ENCODE results near the gene LRP1.

LRP1 gene

DNA sequence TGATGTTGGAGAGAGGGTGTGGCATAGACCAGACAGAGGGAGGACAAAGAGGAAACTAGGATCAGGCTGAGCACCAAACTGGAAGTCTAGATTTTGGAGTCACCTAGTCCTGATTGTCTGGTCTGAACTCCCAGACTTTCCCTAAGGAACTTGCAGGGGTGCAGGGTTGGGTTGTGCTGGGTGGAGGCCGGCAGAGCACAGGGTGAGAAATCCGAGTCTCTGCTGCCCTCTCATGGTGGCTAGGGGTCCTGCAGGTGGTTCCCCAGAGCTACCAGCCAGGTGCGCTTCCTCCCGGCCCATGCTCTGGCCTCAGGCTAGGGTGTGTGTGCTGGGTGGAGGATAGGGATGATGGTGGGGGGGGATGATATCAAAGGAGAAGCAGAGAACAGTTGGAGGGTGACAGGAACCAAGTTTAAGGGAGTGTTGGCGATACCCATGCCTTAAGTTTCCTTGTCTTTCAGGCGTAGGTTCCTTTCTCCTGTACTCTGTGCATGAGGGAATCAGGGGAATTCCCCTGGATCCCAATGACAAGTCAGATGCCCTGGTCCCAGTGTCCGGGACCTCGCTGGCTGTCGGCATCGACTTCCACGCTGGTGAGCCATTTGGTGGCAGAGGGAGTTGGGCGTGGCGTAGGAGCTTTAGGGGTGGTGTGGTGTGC, 54.8 kb downstream of the LRP1 start:
- POLR2A ChIA-PET (ENCODE audit: low non-redundant PET): no interaction called here
- CTCF ChIA-PET: interaction anchor here (0.6 to 9.6 kb wide), 13 partner anchors 15 to 642 kb away, joined by 3 to 89 read pairs (median 3); partner anchors contain the start of gene LRP1
- TF ChIP-seq, protein P1, sequence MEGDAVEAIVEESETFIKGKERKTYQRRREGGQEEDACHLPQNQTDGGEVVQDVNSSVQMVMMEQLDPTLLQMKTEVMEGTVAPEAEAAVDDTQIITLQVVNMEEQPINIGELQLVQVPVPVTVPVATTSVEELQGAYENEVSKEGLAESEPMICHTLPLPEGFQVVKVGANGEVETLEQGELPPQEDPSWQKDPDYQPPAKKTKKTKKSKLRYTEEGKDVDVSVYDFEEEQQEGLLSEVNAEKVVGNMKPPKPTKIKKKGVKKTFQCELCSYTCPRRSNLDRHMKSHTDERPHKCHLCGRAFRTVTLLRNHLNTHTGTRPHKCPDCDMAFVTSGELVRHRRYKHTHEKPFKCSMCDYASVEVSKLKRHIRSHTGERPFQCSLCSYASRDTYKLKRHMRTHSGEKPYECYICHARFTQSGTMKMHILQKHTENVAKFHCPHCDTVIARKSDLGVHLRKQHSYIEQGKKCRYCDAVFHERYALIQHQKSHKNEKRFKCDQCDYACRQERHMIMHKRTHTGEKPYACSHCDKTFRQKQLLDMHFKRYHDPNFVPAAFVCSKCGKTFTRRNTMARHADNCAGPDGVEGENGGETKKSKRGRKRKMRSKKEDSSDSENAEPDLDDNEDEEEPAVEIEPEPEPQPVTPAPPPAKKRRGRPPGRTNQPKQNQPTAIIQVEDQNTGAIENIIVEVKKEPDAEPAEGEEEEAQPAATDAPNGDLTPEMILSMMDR (conservative IDR thresholded peaks at IDR 0.05; ENCODE audit: low read depth): peak; percentile 88
- H3K27ac ChIP-seq: peak overlapping the region; percentile 64
- DNase-seq (ENCODE audit: low spot score): peak; percentile 93

DNA sequence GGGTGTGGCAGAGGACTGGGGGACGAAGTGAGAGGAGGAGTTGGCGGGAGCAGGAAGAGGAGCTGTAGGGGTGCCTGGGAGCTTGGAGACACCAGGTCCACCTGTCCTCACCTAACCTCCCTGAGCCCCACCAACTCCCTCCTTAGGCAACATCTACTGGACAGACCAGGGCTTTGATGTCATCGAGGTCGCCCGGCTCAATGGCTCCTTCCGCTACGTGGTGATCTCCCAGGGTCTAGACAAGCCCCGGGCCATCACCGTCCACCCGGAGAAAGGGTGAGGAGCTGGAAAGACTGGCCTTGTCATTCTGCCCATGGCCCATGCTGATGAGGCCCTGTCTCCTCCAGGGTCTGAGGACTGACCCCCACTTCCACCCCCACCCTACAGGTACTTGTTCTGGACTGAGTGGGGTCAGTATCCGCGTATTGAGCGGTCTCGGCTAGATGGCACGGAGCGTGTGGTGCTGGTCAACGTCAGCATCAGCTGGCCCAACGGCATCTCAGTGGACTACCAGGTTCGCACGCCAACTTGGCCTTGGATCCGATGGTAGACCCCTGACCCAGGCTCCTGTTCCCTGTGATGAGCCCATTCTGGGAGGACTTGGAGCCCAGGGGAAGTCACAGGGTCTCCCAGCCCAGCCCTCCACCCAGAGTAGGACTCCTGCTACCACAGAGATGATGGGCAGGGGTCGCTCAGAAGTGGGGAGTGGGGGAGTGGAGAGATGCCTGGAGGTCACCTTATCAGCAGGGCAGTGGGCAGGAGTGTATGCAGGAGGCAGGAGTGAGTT, 55.8 kb downstream of the LRP1 start:
- TF ChIP-seq, protein P1 (conservative IDR thresholded peaks at IDR 0.05; ENCODE audit: low read depth): no peak
- ChIA-PET CTCF (interaction anchor here (0.6 to 9.6 kb wide), 6 partner anchors 11 to 115 kb away, joined by 3 to 89 read pairs (median 4); partner anchors contain the start of genes LRP1 and STAT6), POLR2A (ENCODE audit: low non-redundant PET) (interaction anchor here (0.5 to 0.6 kb wide), 2 partner anchors 60 to 96 kb away, joined by 3 to 4 read pairs; no protein-coding TSS in a partner anchor)
- no peak overlapping the region for H3K27ac ChIP-seq
- DNase-seq (ENCODE audit: low spot score): no peak

DNA sequence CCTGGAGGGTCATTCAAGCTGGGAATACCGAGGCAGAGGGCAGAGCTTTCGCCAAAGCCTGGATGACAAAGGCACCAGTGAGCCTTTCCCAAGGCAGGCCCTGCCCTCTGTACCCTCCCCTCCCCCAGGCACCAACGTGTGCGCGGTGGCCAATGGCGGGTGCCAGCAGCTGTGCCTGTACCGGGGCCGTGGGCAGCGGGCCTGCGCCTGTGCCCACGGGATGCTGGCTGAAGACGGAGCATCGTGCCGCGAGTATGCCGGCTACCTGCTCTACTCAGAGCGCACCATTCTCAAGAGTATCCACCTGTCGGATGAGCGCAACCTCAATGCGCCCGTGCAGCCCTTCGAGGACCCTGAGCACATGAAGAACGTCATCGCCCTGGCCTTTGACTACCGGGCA, 57.1 kb downstream of the LRP1 start:
- TF ChIP-seq, protein P1 (conservative IDR thresholded peaks at IDR 0.05; ENCODE audit: low read depth): no peak
- DNase-seq (ENCODE audit: low spot score): no peak
- ChIA-PET CTCF (interaction anchor here (1.9 to 9.6 kb wide), 2 partner anchors 60 to 116 kb away, joined by 4 to 89 read pairs; partner anchors contain the start of gene LRP1), POLR2A (ENCODE audit: low non-redundant PET) (no interaction called here)
- H3K27ac ChIP-seq: peak overlapping the region; percentile 4; the same call in 1 of the 2 replicates

DNA sequence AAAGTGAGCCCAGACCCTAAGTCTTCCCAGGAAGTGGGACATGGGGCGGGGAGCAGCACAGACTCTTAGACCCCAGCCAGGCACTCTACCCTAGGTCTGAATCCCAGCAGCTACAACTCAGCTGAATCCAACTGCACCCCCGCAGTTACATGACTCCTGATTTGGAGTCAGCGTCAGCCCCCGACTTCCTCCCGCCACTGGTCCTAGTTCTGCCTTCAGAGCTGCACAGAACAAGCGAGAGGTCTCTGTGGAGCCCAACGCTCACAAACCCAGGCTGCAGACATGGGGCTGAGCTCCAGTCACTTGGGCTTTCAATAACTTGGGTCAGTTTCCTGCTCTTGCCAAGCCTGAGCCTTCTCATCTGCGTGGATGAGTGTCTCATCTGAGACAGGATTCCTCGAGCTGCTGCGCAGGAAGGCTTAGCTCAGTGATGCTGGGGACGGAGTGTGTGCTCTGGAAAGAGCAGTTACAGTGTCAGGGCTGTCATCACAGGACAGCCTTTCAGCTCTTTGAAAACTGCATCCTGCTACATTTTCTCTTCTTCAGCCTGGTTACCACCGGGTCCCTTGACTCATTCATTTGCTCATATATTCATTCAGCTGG, 57.7 kb downstream of the LRP1 start:
- CTCF ChIA-PET: interaction anchor here (1.0 to 9.6 kb wide), 3 partner anchors 10 to 117 kb away, joined by 4 to 89 read pairs (median 4); partner anchors contain the start of gene LRP1
- no peak for DNase-seq (ENCODE audit: low spot score)
- 0 out of 2 replicates have a peak overlapping the region, but pooled peaks have one; percentile 1 for H3K27ac ChIP-seq
- TF ChIP-seq, protein P1 (conservative IDR thresholded peaks at IDR 0.05; ENCODE audit: low read depth): no peak
- POLR2A ChIA-PET (ENCODE audit: low non-redundant PET): no interaction called here

DNA sequence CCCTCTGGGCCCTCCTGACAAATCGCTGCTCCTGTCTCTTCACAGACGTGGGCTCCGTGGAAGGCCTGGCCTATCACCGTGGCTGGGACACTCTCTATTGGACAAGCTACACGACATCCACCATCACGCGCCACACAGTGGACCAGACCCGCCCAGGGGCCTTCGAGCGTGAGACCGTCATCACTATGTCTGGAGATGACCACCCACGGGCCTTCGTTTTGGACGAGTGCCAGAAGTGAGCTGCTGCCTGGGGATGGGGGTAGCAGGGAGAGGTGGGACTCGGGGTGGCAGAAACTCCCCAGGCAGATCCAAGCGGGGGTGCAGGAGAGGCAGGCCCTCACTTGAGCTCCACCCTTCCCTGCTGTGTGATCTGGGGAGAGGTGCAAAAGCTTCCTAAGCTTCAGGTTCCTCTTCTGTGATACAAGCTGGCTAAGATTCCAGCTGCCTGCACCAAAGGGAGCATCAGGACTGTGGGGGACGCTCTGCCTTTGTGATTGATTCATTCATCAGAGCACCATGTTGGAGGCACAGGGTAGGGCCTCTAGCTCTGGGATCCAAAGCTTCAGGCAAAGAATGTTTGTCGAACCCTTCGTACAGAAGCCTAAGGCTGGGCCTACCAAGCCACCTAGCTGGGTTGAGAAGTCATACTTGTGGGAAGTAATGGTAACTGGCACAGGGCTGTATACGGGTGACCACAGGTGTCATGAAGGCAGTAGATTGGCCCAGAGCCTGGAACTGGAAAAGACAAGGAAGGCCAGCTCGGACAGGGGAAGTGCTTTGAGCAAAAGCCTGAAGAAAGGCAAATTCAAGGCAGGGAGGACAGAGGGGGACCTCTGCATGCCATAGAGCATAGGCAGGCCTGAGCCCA, 59.2 kb downstream of the LRP1 start:
- DNase-seq (ENCODE audit: low spot score): no peak
- ChIA-PET POLR2A (ENCODE audit: low non-redundant PET) (no interaction called here), CTCF (interaction anchor here (0.6 to 9.6 kb wide), 6 partner anchors 12 to 87 kb away, joined by 3 to 89 read pairs (median 7); partner anchors contain the start of gene LRP1)
- H3K27ac ChIP-seq: peak overlapping the region; percentile 42
- TF ChIP-seq, protein P1 (conservative IDR thresholded peaks at IDR 0.05; ENCODE audit: low read depth): no peak

Data from RWPE1 (cell line).